GM21360 (cell line): ENCODE data around the gene ADORA2A.

Source experiments
- ATAC-seq: cut with Tn5 transposase; IDR thresholded peaks from one replicate; pipeline ENCODE4 v1.9.1; 2021; ENCODE audit warnings: mild to moderate bottlenecking, moderate library complexity; ENCODE audit not compliant: unreplicated experiment

Gene ADORA2A

DNA sequence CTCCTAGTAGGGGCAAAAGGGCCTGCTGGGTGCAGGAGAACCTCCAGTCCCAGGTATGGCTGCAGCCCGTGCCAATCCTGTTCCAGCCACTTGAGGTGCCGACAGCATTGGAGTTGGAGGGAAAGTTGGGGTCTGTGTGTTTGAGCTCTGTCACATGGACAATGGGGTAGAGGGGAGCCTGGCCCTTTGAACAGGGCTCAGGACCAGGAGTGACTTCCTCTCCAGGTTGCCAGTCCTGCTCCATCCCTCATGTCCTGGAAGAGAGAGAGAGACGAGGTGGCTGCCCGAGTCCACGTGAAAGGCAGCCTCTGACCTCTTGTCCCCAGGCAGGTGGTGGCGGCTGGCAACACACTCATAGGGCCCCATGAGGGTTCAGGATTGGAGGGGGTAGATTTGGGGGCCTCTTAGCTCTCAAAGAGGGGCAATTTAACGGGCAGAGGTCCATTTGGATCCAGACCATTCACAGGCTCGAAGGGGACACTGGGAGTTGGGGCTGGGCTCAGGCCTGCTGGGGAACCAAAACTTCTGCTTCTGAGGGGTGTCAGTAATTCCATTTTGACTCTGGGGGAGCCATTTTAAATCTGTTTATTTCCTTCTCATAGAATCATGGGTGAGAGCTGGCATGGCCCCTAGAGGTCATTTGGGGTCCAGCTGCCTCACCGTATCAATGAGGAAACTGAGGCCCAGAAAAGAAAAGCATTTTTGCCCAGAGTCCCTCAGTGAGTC is 4.1 kb downstream of the ADORA2A start:
- no peak for ATAC-seq

DNA sequence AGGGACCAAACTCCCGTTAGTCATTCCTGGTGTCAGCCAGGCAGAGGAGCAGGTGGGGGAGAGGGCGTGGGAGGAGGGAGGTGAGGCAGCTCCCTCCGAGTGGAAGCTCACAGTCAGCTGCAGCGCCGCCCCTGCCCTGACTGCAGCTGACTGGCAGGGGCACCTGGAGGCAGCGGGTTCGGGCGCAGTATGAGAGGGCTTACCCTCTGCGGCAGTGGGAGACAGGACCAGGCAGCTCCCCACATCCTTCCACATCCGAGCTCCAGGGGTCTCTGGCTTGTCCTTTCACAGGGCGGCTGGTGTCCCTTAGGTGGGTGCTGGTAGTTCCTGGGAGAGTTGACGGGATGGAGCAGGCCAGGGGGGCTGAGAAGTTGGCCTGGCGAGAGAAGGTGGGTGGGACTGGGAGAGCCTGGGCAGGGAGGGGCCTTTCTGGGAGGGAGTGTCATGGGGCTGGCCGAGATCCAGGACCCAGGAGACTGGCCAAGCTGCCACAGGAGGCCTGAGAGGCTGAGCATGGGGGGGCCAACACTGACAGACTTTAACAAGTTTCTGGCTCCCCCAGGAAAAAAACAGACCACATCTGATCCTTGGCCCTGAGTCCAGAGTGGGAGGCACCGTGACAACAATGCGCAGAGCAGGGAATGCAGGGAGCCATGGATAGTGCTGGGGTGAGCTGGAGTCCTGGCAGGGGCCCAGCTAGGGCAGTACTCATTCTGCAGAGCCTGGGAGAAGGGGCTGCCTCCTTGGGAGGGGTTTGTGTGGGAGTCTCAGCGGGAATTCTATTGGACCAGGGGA is 4.9 kb downstream of the ADORA2A start:
- ATAC-seq: no peak

- ATAC-seq: no peak
Measured at GRCh38 chr22:24433001-24433827, 5.8 kb downstream of the ADORA2A start.

DNA sequence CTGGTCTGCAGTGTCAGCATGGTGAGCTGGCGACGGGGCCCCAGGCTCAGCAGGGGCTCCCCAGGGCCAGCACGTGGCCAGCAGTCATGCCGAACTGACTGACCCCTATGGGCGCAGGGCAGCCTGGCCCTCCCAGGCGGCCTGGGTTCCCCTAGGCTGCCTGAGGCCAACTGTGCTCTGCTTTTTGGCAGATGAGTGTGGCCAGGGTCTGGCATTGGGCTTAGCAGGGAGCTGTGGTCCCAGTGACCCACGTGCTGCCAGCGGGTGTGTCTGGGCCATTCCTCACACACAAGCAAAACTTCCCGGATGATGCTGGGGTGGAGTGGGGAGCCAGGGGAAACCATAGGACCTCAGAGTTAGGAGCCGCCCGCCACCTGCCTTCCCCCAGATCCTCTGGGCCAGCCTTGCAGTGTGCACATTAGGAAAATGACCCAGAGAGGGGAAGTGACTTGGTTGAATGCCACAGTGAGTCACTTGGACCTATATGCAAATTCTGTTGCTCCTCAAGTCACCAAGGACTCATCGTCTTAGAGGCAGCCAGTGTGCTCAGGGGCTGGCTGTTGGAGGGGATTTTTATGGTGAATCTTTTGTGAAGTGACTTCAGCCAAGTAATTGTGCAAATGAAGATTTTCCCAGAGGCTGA is 6.5 kb downstream of the ADORA2A start:
- ATAC-seq: peak; percentile 55

- peak; percentile 38 for ATAC-seq
Measured at GRCh38 chr22:24434471-24435322, 7.3 kb downstream of the ADORA2A start.

DNA sequence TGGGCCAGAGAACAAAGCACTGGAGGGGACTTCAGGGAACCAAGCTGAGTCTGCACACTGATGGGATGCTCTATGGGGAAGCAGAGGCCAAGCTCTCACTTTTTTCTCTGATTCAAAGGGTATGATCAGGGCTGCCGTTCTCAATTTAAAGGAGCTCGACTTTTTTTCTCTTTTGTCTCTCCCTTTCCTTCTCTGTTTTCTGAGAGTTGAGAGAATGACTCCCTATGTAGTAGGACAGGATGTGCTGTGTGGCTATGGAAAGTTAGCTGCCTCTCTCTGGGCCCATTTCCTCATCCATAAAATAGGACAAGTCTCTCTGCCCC is 7.9 kb downstream of the ADORA2A start:
- ATAC-seq: no peak

DNA sequence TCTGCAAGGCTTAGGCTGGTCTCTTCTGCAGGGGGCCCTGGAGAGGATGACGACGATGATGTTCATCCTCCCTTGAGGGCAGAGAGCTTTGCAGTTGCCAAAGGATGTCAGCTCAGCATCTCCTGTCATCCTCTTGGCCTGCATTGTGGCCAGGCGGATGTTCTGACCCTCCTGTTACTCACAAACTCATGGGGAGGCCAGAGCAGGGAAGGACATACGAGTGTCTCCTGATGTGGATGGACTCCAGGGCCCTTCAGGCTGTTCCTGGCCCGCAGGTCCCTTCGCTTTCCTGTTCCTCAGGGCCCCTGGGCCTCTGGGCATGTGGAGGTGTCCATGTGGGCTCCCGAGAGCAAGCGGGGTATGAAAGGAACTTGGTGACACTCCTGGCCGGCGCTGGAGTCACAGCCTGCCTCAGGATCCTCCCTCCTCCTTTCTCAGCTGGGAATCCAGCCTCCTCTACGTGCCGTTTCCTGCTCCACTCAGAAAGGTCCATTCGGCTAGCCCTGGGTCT is 8.5 kb downstream of the ADORA2A start:
- ATAC-seq: no peak

- ATAC-seq: no peak
Measured at GRCh38 chr22:24436553-24436952, 9.2 kb downstream of the ADORA2A start.

DNA sequence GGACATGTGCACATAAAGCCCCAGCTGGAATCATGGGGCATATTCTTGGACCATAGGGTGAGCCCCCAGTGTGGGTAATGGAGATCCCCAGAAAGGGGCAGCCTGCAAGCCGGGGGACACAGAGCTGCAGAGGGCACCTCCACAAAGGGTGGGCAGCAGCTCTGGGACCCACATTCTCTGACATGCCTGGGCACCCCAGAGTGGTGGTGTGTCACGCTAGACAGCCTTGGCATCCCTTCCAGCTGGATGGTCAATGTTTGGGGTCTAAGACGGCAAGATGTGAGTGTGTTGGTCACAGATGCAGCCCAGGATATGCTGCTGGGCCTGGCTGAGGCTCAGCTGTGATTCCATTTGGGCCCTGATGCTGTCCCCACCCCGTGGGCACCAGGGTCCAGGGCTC is 9.7 kb downstream of the ADORA2A start:
- ATAC-seq: no peak

GRCh38 chr22:24437741-24438328 is 10.4 kb downstream of the ADORA2A start:
- ATAC-seq: peak; percentile 28

DNA sequence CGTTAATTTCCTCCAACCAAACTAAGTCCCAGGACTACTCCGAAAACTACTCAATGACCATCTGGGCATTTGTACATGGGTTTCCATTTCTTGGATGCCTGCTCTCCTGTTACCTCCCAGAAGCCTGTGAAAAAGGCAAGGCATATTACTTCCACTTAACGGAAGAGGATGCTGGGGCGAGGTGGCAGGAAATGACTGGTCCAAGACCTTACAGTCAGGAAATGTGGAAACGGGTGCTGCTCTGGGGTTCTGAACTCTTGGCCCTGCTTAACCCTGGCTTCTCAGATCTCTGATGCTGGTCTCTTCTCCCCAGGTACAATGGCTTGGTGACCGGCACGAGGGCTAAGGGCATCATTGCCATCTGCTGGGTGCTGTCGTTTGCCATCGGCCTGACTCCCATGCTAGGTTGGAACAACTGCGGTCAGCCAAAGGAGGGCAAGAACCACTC is 12.9 kb downstream of the ADORA2A start:
- no peak for ATAC-seq

- ATAC-seq: no peak
Measured at GRCh38 chr22:24440718-24441405, 13.5 kb downstream of the ADORA2A start.

- no peak for ATAC-seq
Measured at GRCh38 chr22:24441406-24442351, 14.3 kb downstream of the ADORA2A start.

DNA sequence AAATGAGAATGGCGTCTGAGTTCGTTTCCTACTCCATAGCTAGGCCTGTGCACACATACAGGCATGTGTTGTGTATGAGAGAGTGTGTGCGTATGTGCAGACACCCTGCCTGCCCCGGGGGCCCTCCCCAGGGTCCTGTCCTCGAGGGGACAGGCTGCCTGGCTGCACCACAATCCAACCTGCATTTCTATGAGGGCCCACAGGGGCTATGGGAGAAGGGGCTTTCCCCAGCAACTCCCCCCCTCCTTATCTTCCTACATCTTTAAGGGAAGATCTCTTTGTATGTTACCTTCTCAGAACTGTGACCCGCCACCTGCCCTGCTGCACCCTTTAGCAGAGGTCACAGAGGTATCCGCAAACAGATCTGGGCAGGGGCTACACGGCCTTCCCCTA is 14.9 kb downstream of the ADORA2A start:
- ATAC-seq: no peak

DNA sequence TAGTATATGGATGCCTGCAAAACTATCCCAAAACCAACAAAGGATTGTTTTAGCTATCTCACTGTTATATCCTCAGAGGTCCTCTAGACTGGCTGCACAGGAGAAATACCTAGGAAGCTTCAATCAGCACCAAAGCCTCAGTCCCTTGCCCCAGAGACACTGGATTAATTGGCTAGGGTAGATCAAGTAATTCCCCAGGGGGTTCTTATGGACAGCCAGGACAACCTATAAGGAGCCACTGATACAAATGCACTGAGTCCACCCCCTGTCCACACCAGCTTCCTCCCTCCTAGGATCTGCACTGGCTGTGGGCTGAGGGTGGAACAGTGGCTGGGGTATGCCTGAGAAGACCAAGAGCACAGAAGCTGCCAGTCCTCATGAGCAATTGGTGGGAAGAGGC is 16.3 kb downstream of the ADORA2A start:
- ATAC-seq: no peak

DNA sequence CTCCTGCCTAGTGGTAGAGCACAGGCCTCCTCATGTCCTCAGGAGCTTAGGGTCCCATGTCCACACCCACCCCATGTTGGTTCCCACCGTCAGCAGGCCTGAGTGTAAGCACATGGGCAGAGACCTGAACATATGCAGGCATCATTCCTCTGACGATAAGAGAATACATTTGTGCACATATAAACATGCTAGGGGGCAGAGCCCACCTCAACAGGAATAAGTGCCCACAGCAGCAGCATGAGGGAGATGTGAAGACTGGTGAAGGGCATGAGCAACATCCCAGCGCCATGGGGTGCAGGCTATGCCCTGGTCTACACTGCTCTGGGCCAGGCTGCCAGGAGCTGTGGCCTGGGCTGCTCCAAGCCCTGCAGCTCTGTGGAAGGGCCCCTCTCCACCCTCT is 16.9 kb downstream of the ADORA2A start:
- ATAC-seq: no peak

DNA sequence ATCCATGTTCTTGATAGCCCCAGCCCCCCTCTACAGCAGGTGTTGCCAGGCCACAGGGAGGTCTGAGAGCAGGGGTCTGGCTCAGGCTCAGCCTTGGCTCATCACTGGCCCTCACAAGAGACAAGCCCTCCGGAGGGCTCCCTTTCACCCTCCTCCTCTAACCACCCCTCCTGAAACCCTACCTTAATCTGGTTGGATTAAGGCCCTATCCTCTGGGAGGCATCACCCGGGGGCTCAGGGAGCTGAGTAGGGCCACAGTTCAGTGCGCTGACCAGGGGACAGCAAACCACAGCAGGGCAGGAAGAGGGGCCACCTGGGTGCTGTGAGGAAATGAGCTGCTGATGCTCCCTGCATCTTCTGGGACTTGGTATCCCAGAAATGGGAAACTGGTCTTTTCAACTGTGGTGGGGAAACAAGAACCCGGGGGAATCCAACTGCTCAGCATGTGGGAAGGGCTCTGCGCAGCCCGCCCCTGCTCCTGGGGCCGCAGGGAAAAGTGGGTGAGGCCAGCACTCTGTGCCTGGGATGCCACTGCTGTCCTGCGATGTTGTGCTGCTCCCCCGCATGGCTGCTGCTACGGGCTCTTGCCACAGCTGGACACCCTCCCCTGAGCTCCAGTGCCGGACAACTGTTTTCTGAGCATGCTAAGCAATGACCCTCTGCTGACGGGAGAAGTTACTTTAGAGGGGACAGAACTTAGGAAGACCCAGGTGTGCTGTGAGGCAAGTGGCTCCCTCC is 17.5 kb downstream of the ADORA2A start:
- no peak for ATAC-seq
